ENCODE data around the gene PSMA5. TPM values are rescaled to one million over a fixed set of nuclear protein-coding genes. Genes with fewer than 3 reads are reported as not detected.

The PSMA5 gene
- total and polyA plus RNA-seq, 2 of the 13 experiments (the other 11 are each of a cell fraction or from before 2014, with no cell fraction given): 140 to 169 TPM

GRCh38 chr1:109356915-109357314, 69.3 kb downstream of the PSMA5 start (continued):
- no peak for TF ChIP-seq ZNF770 (CRISPR knock-in tag; IDR thresholded peaks at IDR 0.05)
- no peak for TF ChIP-seq MTF2 (CRISPR knock-in tag; IDR thresholded peaks at IDR 0.05; ENCODE audit: borderline replicate concordance)
- TF ChIP-seq ZNF563 (CRISPR knock-in tag; IDR thresholded peaks at IDR 0.05): no peak
- TF ChIP-seq MEF2D (CRISPR knock-in tag; IDR thresholded peaks at IDR 0.05): no peak
- no peak for TF ChIP-seq ZNF766 (CRISPR knock-in tag; IDR thresholded peaks at IDR 0.05; ENCODE audit: borderline replicate concordance)

- CTCF ChIA-PET (ENCODE audit: low intra/inter-chr PET ratio, low total read pairs): no interaction called here
- in situ Hi-C loops (cut with HindIII; ENCODE audit: extremely low pct_ligation_motif_present, low pct_unique_long_range_greater_than_20kb): no loop called here
- WGBS (ENCODE audit: low lambda C conversion rate): 83% methylated on average over 1 of the region's 1 CpG
Observed at GRCh38 chr1:109356505-109356904, 69.7 kb downstream of the PSMA5 start.

More at GRCh38 chr1:109356505-109356904, 69.7 kb downstream of the PSMA5 start:
- Histone ChIP-seq H3K27me3 (ENCODE audit: control insufficient read depth in 1 of 2, insufficient read depth in 2 of 2, low read length in 2 of 2) (no peaks in the 10 kb centered on the region), H3K4me3 (replicated peaks in 1 of 3; ENCODE audit: insufficient read depth in 1 of 3, low read depth in 2 of 3, low read length in 3 of 3) (no peak overlapping the region), H3K9me3 (ENCODE audit: low read length) (no peaks in the 10 kb centered on the region), H3K4me1 (ENCODE audit: insufficient read depth, low read length) (no peaks in the 10 kb centered on the region), H3K79me2 (ENCODE audit: insufficient read depth, low read length) (no peaks in the 10 kb centered on the region), H3K36me3 (replicated peaks in 1 of 2; ENCODE audit: control insufficient read depth in 1 of 2, insufficient read depth in 2 of 2, low read length in 2 of 2) (peaks cover 11 to 31% of the 10 kb centered on the region in 2 experiments), H2AFZ (ENCODE audit: low read length) (no peak overlapping the region), H4K20me1 (ENCODE audit: insufficient read depth, low read length) (no peaks in the 10 kb centered on the region), H3K27ac (ENCODE audit: extremely low read length, insufficient read depth, low read length) (no peak overlapping the region), H3K4me2 (ENCODE audit: low read depth, low read length) (no peak overlapping the region), H3K9ac (ENCODE audit: insufficient read depth, low read depth, low read length) (no peak overlapping the region)
- no peak for FAIRE-seq
- no peak for ATAC-seq
- TF ChIP-seq ZSCAN22 (CRISPR knock-in tag; IDR thresholded peaks at IDR 0.05) (no peak), ATF3 (CRISPR knock-in tag; IDR thresholded peaks at IDR 0.05) (no peak), NFE2L2 (IDR thresholded peaks at IDR 0.05; ENCODE audit: low read length) (no peak)
- no TSS peak for BruUV-seq (replicated peaks)
- DNase-seq (ENCODE audit: low spot score): no peak
- POLR2A ChIA-PET: interaction anchor here (0.7 kb wide), 1 partner anchor 10 kb away, joined by 3 read pairs; no protein-coding TSS in a partner anchor
- intact Hi-C loops (cut with micrococcal nuclease; ENCODE audit: unreplicated experiment): no loop called here
